ENCODE results near the gene SLC35F1. TPM values are rescaled to one million over a fixed set of nuclear protein-coding genes. Genes with fewer than 3 reads are reported as not detected.

SLC35F1 gene
- total RNA-seq, 1 donor from 2014 or later = 24.3 TPM

DNA sequence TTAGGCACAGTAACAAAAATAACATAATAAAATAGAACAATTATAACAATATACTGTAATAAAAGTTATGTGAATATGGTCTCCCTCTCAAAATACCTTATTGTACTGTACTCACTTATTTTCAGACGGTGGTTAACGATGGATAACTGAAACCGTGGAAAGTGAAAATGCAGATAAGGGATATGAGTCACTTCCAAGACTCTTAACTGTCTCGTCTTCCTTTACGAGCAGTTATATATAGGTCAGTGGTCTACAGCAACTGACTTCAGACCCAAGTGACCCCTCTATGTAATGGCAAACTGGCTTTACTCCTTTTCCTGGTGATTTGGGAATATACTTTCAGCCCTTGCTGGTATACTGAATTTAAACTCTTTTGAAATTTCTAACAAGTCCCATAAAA is 261.4 kb downstream of the SLC35F1 start:
- H2AFZ ChIP-seq (replicated peaks) = no peak overlapping the region
- Mint-ChIP-seq H3K36me3 (peaks cover 28% of the 10 kb centered on the region), H3K4me1 (peaks cover 19% of the 10 kb centered on the region), H3K9me3 (peaks cover 5% of the 10 kb centered on the region), H3K27me3 (ENCODE audit: insufficient read depth, low read depth) (no peaks in the 10 kb centered on the region), H3K4me3 (no peak overlapping the region), H3K27ac (no peak overlapping the region)
- H4K20me1 ChIP-seq (ENCODE audit: low read depth) = no peaks in the 10 kb centered on the region
- H3K4me3 ChIP-seq = no peak overlapping the region
- no peaks in the 10 kb centered on the region for H3F3A ChIP-seq (ENCODE audit: low read depth)
- H3K36me3 ChIP-seq = no peaks in the 10 kb centered on the region
- no peaks in the 10 kb centered on the region for H3K27me3 ChIP-seq
- TF ChIP-seq, protein P1, sequence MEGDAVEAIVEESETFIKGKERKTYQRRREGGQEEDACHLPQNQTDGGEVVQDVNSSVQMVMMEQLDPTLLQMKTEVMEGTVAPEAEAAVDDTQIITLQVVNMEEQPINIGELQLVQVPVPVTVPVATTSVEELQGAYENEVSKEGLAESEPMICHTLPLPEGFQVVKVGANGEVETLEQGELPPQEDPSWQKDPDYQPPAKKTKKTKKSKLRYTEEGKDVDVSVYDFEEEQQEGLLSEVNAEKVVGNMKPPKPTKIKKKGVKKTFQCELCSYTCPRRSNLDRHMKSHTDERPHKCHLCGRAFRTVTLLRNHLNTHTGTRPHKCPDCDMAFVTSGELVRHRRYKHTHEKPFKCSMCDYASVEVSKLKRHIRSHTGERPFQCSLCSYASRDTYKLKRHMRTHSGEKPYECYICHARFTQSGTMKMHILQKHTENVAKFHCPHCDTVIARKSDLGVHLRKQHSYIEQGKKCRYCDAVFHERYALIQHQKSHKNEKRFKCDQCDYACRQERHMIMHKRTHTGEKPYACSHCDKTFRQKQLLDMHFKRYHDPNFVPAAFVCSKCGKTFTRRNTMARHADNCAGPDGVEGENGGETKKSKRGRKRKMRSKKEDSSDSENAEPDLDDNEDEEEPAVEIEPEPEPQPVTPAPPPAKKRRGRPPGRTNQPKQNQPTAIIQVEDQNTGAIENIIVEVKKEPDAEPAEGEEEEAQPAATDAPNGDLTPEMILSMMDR (IDR thresholded peaks at IDR 0.05) = no peak
- TF ChIP-seq EZH2phosphoT487 (IDR thresholded peaks at IDR 0.05) (no peak), EZH2 (IDR thresholded peaks at IDR 0.05) (no peak)
- H3K4me1 ChIP-seq = peaks cover 7% of the 10 kb centered on the region
- H3K4me2 ChIP-seq = no peak overlapping the region
- H3K79me2 ChIP-seq (ENCODE audit: low read depth) = no peaks in the 10 kb centered on the region
- no peaks in the 10 kb centered on the region for H3K9me3 ChIP-seq (ENCODE audit: low read depth)
- DNase-seq (ENCODE audit: low spot score) = no peak
- no peak overlapping the region for H3K27ac ChIP-seq
- H3K9ac ChIP-seq = no peak overlapping the region

DNA sequence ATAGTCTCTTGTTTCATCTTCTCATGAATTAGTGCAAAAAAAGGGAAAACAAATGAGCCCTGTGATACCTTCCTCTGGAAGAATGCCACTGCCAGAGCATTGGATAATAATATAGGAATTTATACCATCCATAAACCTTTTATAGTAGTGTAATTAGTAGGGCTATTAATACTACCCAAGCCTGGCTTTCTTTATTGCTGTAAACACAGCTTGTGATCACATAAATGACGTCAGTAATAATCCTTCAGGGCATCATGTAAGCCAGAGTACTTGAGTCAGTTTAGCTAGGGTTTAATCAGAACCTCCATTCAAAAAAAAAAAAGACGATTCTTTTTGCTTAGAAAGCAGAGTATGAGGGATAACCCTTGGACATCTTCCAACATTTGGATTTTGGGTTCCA is 264.8 kb downstream of the SLC35F1 start:
- no peak for DNase-seq (ENCODE audit: low spot score)
- no peak overlapping the region for H2AFZ ChIP-seq (replicated peaks)
- no peak overlapping the region for H3K9ac ChIP-seq
- H3K4me1 ChIP-seq = no peaks in the 10 kb centered on the region
- H3K4me2 ChIP-seq = no peak overlapping the region
- peaks cover 9% of the 10 kb centered on the region for H3K9me3 ChIP-seq (ENCODE audit: low read depth)
- H3K27ac ChIP-seq = no peak overlapping the region
- H4K20me1 ChIP-seq (ENCODE audit: low read depth) = no peaks in the 10 kb centered on the region
- peaks cover 30% of the 10 kb centered on the region for H3K36me3 Mint-ChIP-seq
- no peak overlapping the region for H3K4me3 ChIP-seq
- H3K27ac Mint-ChIP-seq = no peak overlapping the region
- no peak overlapping the region for H3K4me3 Mint-ChIP-seq
- no peaks in the 10 kb centered on the region for H3K36me3 ChIP-seq
- TF ChIP-seq, protein P1 (IDR thresholded peaks at IDR 0.05) = no peak
- TF ChIP-seq EZH2 (IDR thresholded peaks at IDR 0.05) (no peak), EZH2phosphoT487 (IDR thresholded peaks at IDR 0.05) (no peak)
- H3K27me3 Mint-ChIP-seq (ENCODE audit: insufficient read depth, low read depth) = no peaks in the 10 kb centered on the region
- H3F3A ChIP-seq (ENCODE audit: low read depth) = no peaks in the 10 kb centered on the region
- H3K9me3 Mint-ChIP-seq = peaks cover 18% of the 10 kb centered on the region
- H3K4me1 Mint-ChIP-seq = no peaks in the 10 kb centered on the region
- H3K79me2 ChIP-seq (ENCODE audit: low read depth) = no peaks in the 10 kb centered on the region
- H3K27me3 ChIP-seq = no peaks in the 10 kb centered on the region

DNA sequence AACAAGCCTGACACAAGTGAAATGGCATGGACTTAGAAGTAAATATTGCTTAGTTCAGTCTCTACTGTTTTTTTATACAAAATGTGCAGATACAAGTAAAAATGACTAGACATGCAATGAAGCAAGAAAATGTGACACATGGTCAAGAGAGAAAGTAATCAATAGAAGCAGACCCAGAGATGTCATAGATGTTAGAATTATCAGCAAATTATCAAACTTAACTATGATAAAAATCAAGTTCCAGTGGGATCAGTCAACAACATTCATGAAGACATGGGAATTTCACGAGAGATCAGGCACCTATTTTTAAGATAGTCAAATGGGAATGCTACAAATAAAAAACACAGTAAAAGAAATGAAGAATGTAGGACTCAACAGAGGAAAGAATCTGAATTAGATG is 267.0 kb downstream of the SLC35F1 start:
- Histone ChIP-seq H3K4me3 (no peak overlapping the region), H4K20me1 (ENCODE audit: low read depth) (no peaks in the 10 kb centered on the region), H2AFZ (replicated peaks) (no peak overlapping the region), H3K79me2 (ENCODE audit: low read depth) (no peaks in the 10 kb centered on the region), H3K4me1 (no peaks in the 10 kb centered on the region), H3K36me3 (no peaks in the 10 kb centered on the region), H3K9ac (no peak overlapping the region), H3K4me2 (no peak overlapping the region), H3K9me3 (ENCODE audit: low read depth) (peaks cover 9% of the 10 kb centered on the region), H3K27me3 (no peaks in the 10 kb centered on the region), H3F3A (ENCODE audit: low read depth) (no peaks in the 10 kb centered on the region), H3K27ac (no peak overlapping the region)
- Mint-ChIP-seq H3K9me3 (peaks cover 18% of the 10 kb centered on the region), H3K4me3 (no peak overlapping the region), H3K27me3 (ENCODE audit: insufficient read depth, low read depth) (no peaks in the 10 kb centered on the region), H3K27ac (no peak overlapping the region), H3K4me1 (no peaks in the 10 kb centered on the region), H3K36me3 (peaks cover 24% of the 10 kb centered on the region)
- DNase-seq (ENCODE audit: low spot score) = no peak
- TF ChIP-seq EZH2phosphoT487 (IDR thresholded peaks at IDR 0.05) (no peak), EZH2 (IDR thresholded peaks at IDR 0.05) (no peak)
- TF ChIP-seq, protein P1 (IDR thresholded peaks at IDR 0.05) = no peak
